Osteocyte (in vitro differentiated cells): ENCODE measurements around the gene PPP1R2. TPM values are rescaled to one million over a fixed set of nuclear protein-coding genes. Genes with fewer than 3 reads are reported as not detected.
A peak's percentile ranks its signal among the peaks of the same experiment; 100 is the strongest.

Experiments
- DNase-seq: peaks from one replicate; pipeline ENCODE4 v3.0.0; 2021; ENCODE audit warnings: mixed read lengths; ENCODE audit not compliant: unreplicated experiment; ENCODE audit errors: extremely low spot score
- H3K27ac Mint-ChIP-seq: one replicate; pipeline ENCODE4 v1.8.0; 2021; ENCODE audit warnings: mild to moderate bottlenecking, mixed read lengths; ENCODE audit not compliant: unreplicated experiment
- H3K27me3 Mint-ChIP-seq: one replicate; pipeline ENCODE4 v1.8.0; 2021; ENCODE audit warnings: mixed read lengths; ENCODE audit not compliant: unreplicated experiment
- H3K36me3 Mint-ChIP-seq: one replicate; pipeline ENCODE4 v1.8.0; 2021; ENCODE audit warnings: mixed read lengths; ENCODE audit not compliant: unreplicated experiment
- H3K4me1 Mint-ChIP-seq: one replicate; pipeline ENCODE4 v1.8.0; 2021; ENCODE audit warnings: mixed read lengths; ENCODE audit not compliant: unreplicated experiment
- H3K4me3 Mint-ChIP-seq: one replicate; pipeline ENCODE4 v1.8.0; 2021; ENCODE audit warnings: mild to moderate bottlenecking, moderate library complexity, mixed read lengths; ENCODE audit not compliant: unreplicated experiment
- H3K9me3 Mint-ChIP-seq: one replicate; pipeline ENCODE4 v1.8.0; 2021; ENCODE audit warnings: mixed read lengths; ENCODE audit not compliant: unreplicated experiment
- total RNA-seq: library from RNA; stranded (reverse); gene quantifications from 2 replicates; pipeline ENCODE4 v1.2.1, GENCODE V29; 2021
- TF ChIP-seq, protein P1 (sequence below): fragments of 200-600 bp; sonication (generic); IDR thresholded peaks from 2 replicates; pipeline ENCODE4 v1.5.0; 2021; ENCODE audit warnings: antibody characterized with exemption, mild to moderate bottlenecking, moderate library complexity

The PPP1R2 gene
- total RNA-seq, 1 donor from 2014 or later, result 42.2 TPM

DNA sequence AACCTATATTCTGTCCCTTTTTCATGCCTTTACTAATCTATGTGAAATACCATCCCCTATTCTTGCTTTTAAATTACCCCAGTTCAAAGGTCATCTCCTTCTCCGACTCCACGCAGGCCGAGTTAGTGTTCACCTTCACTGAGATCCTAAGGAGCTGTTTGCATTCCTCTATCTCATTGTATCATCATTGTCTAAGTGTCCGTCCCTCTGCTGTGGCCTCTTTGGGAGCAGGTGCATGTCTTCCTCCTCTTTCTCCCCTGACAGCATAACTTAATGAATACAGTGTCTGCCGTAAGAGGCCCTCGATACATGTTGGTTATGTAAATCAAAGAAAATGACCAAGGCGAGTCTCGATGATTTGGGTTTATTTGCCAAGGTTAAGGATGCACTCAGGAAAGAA, 4.9 kb upstream of the PPP1R2 start:
- Mint-ChIP-seq H3K27me3 (peaks cover 8% of the 10 kb centered on the region), H3K27ac (no peak overlapping the region), H3K36me3 (no peaks in the 10 kb centered on the region), H3K9me3 (no peaks in the 10 kb centered on the region), H3K4me1 (peaks cover 21% of the 10 kb centered on the region), H3K4me3 (no peak overlapping the region)
- TF ChIP-seq, protein P1, sequence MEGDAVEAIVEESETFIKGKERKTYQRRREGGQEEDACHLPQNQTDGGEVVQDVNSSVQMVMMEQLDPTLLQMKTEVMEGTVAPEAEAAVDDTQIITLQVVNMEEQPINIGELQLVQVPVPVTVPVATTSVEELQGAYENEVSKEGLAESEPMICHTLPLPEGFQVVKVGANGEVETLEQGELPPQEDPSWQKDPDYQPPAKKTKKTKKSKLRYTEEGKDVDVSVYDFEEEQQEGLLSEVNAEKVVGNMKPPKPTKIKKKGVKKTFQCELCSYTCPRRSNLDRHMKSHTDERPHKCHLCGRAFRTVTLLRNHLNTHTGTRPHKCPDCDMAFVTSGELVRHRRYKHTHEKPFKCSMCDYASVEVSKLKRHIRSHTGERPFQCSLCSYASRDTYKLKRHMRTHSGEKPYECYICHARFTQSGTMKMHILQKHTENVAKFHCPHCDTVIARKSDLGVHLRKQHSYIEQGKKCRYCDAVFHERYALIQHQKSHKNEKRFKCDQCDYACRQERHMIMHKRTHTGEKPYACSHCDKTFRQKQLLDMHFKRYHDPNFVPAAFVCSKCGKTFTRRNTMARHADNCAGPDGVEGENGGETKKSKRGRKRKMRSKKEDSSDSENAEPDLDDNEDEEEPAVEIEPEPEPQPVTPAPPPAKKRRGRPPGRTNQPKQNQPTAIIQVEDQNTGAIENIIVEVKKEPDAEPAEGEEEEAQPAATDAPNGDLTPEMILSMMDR, result no peak
- peak; percentile 27 for DNase-seq

DNA sequence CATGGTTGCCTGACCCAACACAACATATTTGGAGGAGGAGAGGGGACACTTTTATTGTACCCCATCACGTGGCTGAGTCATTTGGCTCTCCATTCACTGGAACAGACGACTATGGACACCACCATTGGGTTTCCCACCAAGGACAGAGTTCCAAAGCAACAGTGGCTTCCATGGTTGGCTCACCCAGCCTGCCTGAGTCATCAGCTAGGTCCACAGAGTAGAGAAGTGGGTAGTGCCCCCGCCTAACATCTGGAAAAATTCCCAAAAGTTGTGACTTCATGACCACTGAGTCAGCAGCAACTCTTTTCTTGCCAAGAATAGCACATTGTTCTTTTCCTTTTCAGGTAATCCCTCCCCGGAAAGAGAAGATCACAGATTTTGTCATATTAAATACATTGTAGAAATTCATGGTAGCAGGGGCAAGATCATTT, 3.0 kb upstream of the PPP1R2 start:
- Mint-ChIP-seq H3K27me3 (peaks cover 7% of the 10 kb centered on the region), H3K9me3 (no peaks in the 10 kb centered on the region), H3K36me3 (no peaks in the 10 kb centered on the region), H3K27ac (peak overlapping the region; percentile 58), H3K4me1 (peaks cover 33% of the 10 kb centered on the region), H3K4me3 (no peak overlapping the region)
- DNase-seq, result peak; percentile 80
- TF ChIP-seq, protein P1, result no peak

DNA sequence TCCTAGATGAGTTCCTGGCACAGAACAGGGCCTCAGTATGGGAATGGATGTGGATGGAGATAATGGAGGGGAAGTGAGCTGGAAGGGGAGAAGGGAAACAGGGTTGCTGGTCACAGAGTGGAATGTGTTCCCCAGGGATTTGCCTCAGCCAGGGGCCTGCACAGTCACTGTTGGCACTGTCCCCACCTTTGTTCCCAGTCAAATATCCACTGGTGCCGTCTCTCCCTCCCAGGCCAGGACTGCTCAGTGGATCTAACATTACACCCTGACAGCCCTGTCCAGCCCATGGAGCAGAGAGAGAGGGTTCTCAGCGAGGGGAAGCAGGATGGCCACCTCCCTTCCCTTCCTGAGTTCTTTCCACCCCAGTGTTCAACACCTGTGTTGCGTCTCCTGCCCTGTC, 1.5 kb upstream of the PPP1R2 start:
- Mint-ChIP-seq H3K4me1 (peaks cover 46% of the 10 kb centered on the region), H3K4me3 (no peak overlapping the region), H3K36me3 (no peaks in the 10 kb centered on the region), H3K27ac (no peak overlapping the region), H3K27me3 (peaks cover 2% of the 10 kb centered on the region), H3K9me3 (no peaks in the 10 kb centered on the region)
- DNase-seq, result no peak
- TF ChIP-seq, protein P1, result no peak

DNA sequence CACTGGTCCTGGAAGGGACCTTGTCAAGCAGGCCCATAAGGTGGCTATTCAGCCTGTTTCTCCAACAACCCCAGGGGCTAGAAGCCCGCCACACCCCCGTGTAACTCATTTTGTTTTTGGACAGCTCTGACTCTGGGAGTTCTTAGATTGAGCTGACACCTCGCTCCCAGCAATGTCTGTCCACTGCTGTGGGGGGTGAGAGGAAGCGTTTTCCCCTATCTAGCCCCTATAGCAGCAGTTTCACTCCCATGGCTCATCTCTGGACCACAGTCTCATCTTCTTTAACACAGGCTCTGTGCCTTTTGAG, 1.1 kb upstream of the PPP1R2 start:
- peak overlapping the region; percentile 64 for H3K27ac Mint-ChIP-seq
- H3K4me3 Mint-ChIP-seq, result peak overlapping the region; percentile 82
- H3K27me3 Mint-ChIP-seq, result peaks cover 2% of the 10 kb centered on the region
- TF ChIP-seq, protein P1, result no peak
- no peaks in the 10 kb centered on the region for H3K9me3 Mint-ChIP-seq
- H3K4me1 Mint-ChIP-seq, result peaks cover 50% of the 10 kb centered on the region
- peak; percentile 76 for DNase-seq
- H3K36me3 Mint-ChIP-seq, result no peaks in the 10 kb centered on the region

DNA sequence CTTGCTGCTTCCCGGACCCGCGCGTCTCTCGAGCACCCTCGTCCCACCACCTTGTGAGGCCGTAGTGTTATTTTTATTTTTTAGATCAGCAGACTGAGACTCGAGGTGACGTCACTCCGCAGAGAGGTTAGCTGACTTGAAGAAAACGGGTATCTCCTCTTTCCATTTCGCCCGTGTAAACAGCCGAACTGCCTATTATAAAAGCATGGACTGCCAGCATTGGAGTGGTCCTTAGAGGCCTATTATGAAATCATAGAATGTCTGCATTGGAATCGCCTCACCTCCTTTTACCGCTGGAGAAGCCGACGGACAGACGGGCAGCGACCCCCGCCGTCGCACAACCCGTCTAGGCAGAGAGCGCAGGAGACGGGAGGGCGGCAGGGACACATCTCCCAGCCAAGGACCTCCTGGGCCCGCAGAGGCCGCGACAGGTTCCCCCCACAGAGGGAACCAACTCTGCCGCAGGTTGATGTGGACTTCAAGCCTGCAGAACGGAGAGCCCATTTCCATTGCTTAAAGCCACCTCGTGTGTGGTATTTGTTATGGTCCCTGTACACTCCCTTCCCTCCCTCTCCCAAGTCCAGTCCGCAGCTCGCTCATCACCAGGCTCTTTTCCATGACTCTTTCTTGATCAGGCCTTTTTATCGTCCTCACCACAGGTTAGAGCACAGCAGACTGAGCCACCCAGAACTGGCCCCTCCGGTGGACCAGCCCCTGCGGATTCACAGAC, 540 bp upstream of the PPP1R2 start:
- H3K27me3 Mint-ChIP-seq, result peaks cover 2% of the 10 kb centered on the region
- H3K36me3 Mint-ChIP-seq, result no peaks in the 10 kb centered on the region
- peaks cover 53% of the 10 kb centered on the region for H3K4me1 Mint-ChIP-seq
- DNase-seq, result no peak
- peak overlapping the region; percentile 82 for H3K4me3 Mint-ChIP-seq
- H3K27ac Mint-ChIP-seq, result peak overlapping the region; percentile 64
- H3K9me3 Mint-ChIP-seq, result no peaks in the 10 kb centered on the region
- TF ChIP-seq, protein P1, result no peak
